SK-N-SH (cell line): ENCODE data around the gene CBFA2T3. TPM values are rescaled to one million over a fixed set of nuclear protein-coding genes. Genes with fewer than 3 reads are reported as not detected.

Source experiments
- CTCF ChIA-PET: fragments of 300-600, 350-600 bp; formaldehyde crosslinking; extraction: SDS; loops from one replicate; lab custom pipeline; 2021; lab: Yijun Ruan, JAX
- POLR2A ChIA-PET: fragments of 350-600 bp; sonication (Branson Sonifier 250); formaldehyde crosslinking; extraction: SDS; loops from one replicate; lab custom pipeline; 2020; ENCODE audit warnings: antibody characterized with exemption, inconsistent platforms; lab: Yijun Ruan, JAX
- DNase-seq: peaks from one replicate; pipeline ENCODE4 v3.0.0; 2012
- H2AFZ ChIP-seq: fragments of 200-600 bp; sonication (generic); 2 replicates; pipeline ENCODE4 v1.8.1; 2016; ENCODE audit warnings: antibody characterized with exemption, mild to moderate bottlenecking, low read depth
- H3F3A ChIP-seq: fragments of 200-600 bp; sonication (generic); replicated peaks from 2 replicates; pipeline ENCODE3; 2016; ENCODE audit warnings: antibody characterized with exemption, mild to moderate bottlenecking; ENCODE audit not compliant: insufficient read depth
- H3K27ac ChIP-seq, 2 experiments: fragments of 200-500 bp in 1 of 2; fragments of 200-600 bp in 1 of 2; sonication (Bioruptor generic) in 1 of 2; sonication (generic), shearing (Covaris generic) in 1 of 2; 2 replicates each; pipeline versions ENCODE4 v1.5.1 to v1.6.1; 2014 to 2016; ENCODE audit warnings: low read depth in 2 of 2, inconsistent platforms in 1 of 2, low read length in 1 of 2, mild to moderate bottlenecking in 1 of 2, mixed read lengths in 1 of 2
- H3K27me3 ChIP-seq: fragments of 200-600 bp; sonication (generic), shearing (Covaris generic); 2 replicates; pipeline ENCODE4 v1.6.1; 2016; ENCODE audit warnings: mixed run types; ENCODE audit not compliant: insufficient read depth
- H3K36me3 ChIP-seq, 2 experiments: fragments of 200-500 bp in 1 of 2; fragments of 200-600 bp in 1 of 2; sonication (Bioruptor generic) in 1 of 2; sonication (generic) in 1 of 2; replicated peaks in 1 of 2; 2 replicates each; pipeline versions ENCODE3 to v1.5.1; 2014 to 2016; ENCODE audit warnings: low read length in 1 of 2, mild to moderate bottlenecking in 1 of 2; ENCODE audit not compliant: insufficient read depth in 2 of 2, control insufficient read depth in 1 of 2
- H3K4me1 ChIP-seq, 2 experiments: fragments of 200-500 bp in 1 of 2; fragments of 200-600 bp in 1 of 2; sonication (Bioruptor generic) in 1 of 2; sonication (generic), shearing (Covaris generic) in 1 of 2; 2 replicates each; pipeline versions ENCODE4 v1.5.1 to v1.6.1; 2014 to 2016; ENCODE audit warnings: low read depth in 1 of 2, low read length in 1 of 2, mixed run types in 1 of 2; ENCODE audit not compliant: insufficient read depth in 2 of 2, control insufficient read depth in 1 of 2
- H3K4me2 ChIP-seq: fragments of 200-600 bp; sonication (generic), shearing (Covaris generic); 2 replicates; pipeline ENCODE4 v1.6.1; 2017; ENCODE audit warnings: mixed run types
- H3K4me3 ChIP-seq, 2 experiments: fragments of 200-500 bp in 1 of 2; fragments of 200-600 bp in 1 of 2; sonication (Bioruptor generic) in 1 of 2; sonication (generic), shearing (Covaris generic) in 1 of 2; 2 replicates each; pipeline versions ENCODE4 v1.5.1 to v1.8.1; 2014 to 2016; ENCODE audit warnings: low read depth in 2 of 2, inconsistent platforms in 1 of 2, low read length in 1 of 2, mild to moderate bottlenecking in 1 of 2, mixed read lengths in 1 of 2, moderate library complexity in 1 of 2
- H3K79me2 ChIP-seq: fragments of 200-600 bp; sonication (generic); 2 replicates; pipeline ENCODE4 v1.8.1; 2017; ENCODE audit warnings: mild to moderate bottlenecking; ENCODE audit not compliant: insufficient read depth
- H3K9ac ChIP-seq: fragments of 200-600 bp; sonication (generic); 2 replicates; pipeline ENCODE4 v1.6.1; 2017; ENCODE audit warnings: mixed run types
- H3K9me2 ChIP-seq: fragments of 200-600 bp; sonication (generic); 2 replicates; pipeline ENCODE4 v1.6.1; 2017; ENCODE audit warnings: mixed run types
- H3K9me3 ChIP-seq: fragments of 200-600 bp; sonication (generic); 2 replicates; pipeline ENCODE4 v1.6.1; 2017; ENCODE audit warnings: mixed run types, mild to moderate bottlenecking, moderate library complexity
- H4K20me1 ChIP-seq: fragments of 200-600 bp; sonication (generic); 2 replicates; pipeline ENCODE4 v1.6.1; 2017; ENCODE audit warnings: mild to moderate bottlenecking, mixed run types; ENCODE audit not compliant: insufficient read depth
- CHD2 ChIP-seq: fragments of 150-350 bp; IDR thresholded peaks from 2 replicates; pipeline ENCODE4 v1.6.1; 2018; ENCODE audit warnings: low read length; ENCODE audit not compliant: partially characterized antibody
- ELF1 ChIP-seq: IDR thresholded peaks from 2 replicates; pipeline ENCODE4 v1.4.0; 2012
- EP300 ChIP-seq, 2 experiments: IDR thresholded peaks; 2 replicates each; pipeline versions ENCODE4 v1.4.0 to v1.6.1; 2012; ENCODE audit warnings: borderline replicate concordance in 1 of 2, low read depth in 1 of 2, low read length in 1 of 2
- EZH2phosphoT487 ChIP-seq: fragments of 200-600 bp; sonication (generic); IDR thresholded peaks from 2 replicates; pipeline ENCODE4 v1.6.1; 2017; ENCODE audit warnings: low read depth, mixed run types, mild to moderate bottlenecking, antibody characterized with exemption, moderate library complexity, borderline replicate concordance
- GATA2 ChIP-seq: sonication (generic); formaldehyde crosslinking; IDR thresholded peaks from 2 replicates; pipeline ENCODE4 v1.5.0; 2020; ENCODE audit warnings: mild to moderate bottlenecking, missing genetic modification reagents
- MEF2A ChIP-seq: IDR thresholded peaks from 2 replicates; pipeline ENCODE4 v1.4.0; 2012; ENCODE audit warnings: low read depth, borderline replicate concordance
- NRF1 ChIP-seq: IDR thresholded peaks from 2 replicates; pipeline ENCODE4 v1.6.1; 2012; ENCODE audit warnings: low read depth, mild to moderate bottlenecking, low read length
- POLR2AphosphoS5 ChIP-seq: IDR thresholded peaks from 2 replicates; pipeline ENCODE4 v1.6.1; 2012; ENCODE audit warnings: low read depth, low read length
- RCOR1 ChIP-seq: fragments of 150-350 bp; IDR thresholded peaks from 2 replicates; pipeline ENCODE4 v1.6.1; 2017; ENCODE audit warnings: antibody characterized with exemption, low read length
- RFX5 ChIP-seq: IDR thresholded peaks from 2 replicates; pipeline ENCODE4 v1.6.1; 2012; ENCODE audit warnings: mild to moderate bottlenecking, improper control_type of control experiment, low read length
- SIN3A ChIP-seq: IDR thresholded peaks from 2 replicates; pipeline ENCODE4 v1.6.1; 2012; ENCODE audit warnings: low read depth, mild to moderate bottlenecking, low read length, moderate library complexity, borderline replicate concordance
- SMC3 ChIP-seq: IDR thresholded peaks from 2 replicates; pipeline ENCODE4 v1.6.1; 2012; ENCODE audit warnings: low read depth, low read length, improper control_type of control experiment
- TAF1 ChIP-seq: IDR thresholded peaks from 2 replicates; pipeline ENCODE4 v1.6.1; 2012; ENCODE audit warnings: low read depth, mild to moderate bottlenecking, low read length, moderate library complexity, borderline replicate concordance
- TEAD4 ChIP-seq: IDR thresholded peaks from 2 replicates; pipeline ENCODE4 v1.4.0; 2012; ENCODE audit warnings: mild to moderate bottlenecking, borderline replicate concordance; ENCODE audit not compliant: insufficient read depth
- WGBS: methylation state at CpG from one replicate; pipeline ENCODE4 v1.1.6; 2017; ENCODE audit warnings: low lambda C conversion rate; 5-methylcytosine and 5-hydroxymethylcytosine counted together
- polyA plus RNA-seq, 3 experiments: library from polyadenylated mRNA; depleted of rRNA; stranded (reverse); fragments of >200 nt; gene quantifications; 2 replicates each; pipeline ENCODE4 v1.2.3, GENCODE V29; 2012
- TF ChIP-seq, protein P1 (sequence below): fragments of 200-600 bp; sonication (generic); IDR thresholded peaks from 2 replicates; pipeline ENCODE4 v1.6.1; 2017; ENCODE audit warnings: antibody characterized with exemption, mild to moderate bottlenecking, moderate library complexity
- TF ChIP-seq, protein P2 (sequence below): IDR thresholded peaks from 2 replicates; pipeline ENCODE4 v1.6.1; 2012; ENCODE audit warnings: mild to moderate bottlenecking, low read depth, low read length, moderate library complexity
- TF ChIP-seq, protein P3 (sequence below): IDR thresholded peaks from 2 replicates; pipeline ENCODE4 v1.4.0; 2012; ENCODE audit warnings: low read depth
- TF ChIP-seq, protein P4 (sequence below): IDR thresholded peaks from 2 replicates; pipeline ENCODE4; 2012

The CBFA2T3 gene
- polyA plus RNA-seq, 1 of the 3 experiments (the other 2 are of a cell fraction), result not detected

DNA sequence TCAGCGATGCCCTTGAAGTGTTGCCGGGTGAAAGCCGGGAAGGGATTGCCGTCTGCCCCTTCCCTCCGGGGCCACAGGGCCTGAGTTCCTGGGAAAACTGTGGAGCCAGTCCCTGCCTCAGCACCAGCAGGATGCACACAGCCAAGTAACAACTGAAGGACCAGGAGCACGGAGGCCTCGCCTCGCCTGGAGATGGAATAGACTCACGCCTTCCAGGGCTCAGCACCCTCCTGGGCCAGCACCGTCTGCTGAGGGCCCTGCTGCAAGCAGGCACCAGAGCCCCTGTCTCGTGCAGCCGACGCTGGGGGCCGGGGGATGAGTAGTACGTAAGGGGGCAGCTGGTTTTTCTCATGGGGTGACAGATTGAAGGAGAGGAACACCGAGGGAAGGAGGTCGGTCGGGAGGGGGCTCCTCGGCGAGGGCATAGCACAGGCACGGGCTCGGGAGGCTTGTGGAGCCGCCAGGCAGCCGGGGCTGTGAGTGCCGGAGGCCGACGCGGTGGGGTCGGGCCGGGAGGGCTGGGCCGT lies 6.4 kb downstream of the CBFA2T3 start:
- no peak for DNase-seq
- Histone ChIP-seq H3F3A (no peaks in the 10 kb centered on the region), H3K79me2 (no peaks in the 10 kb centered on the region), H3K9me2 (no peaks in the 10 kb centered on the region), H3K9ac (no peak overlapping the region), H3K36me3 (no peaks in the 10 kb centered on the region), H3K9me3 (no peaks in the 10 kb centered on the region), H2AFZ (no peak overlapping the region), H4K20me1 (no peaks in the 10 kb centered on the region), H3K27ac (no peak overlapping the region), H3K4me1 (no peaks in the 10 kb centered on the region; a peak in 1 of 4 replicates), H3K4me3 (no peak overlapping the region), H3K4me2 (no peak overlapping the region), H3K27me3 (peaks cover 9% of the 10 kb centered on the region; the same call in 1 of the 2 replicates)
- 62% methylated on average over 21 of the region's 31 CpGs for WGBS
- CTCF ChIA-PET, result interaction anchor here (1.1 to 1.4 kb wide), 2 partner anchors 27 to 197 kb away, joined by 3 to 4 read pairs; no protein-coding TSS in a partner anchor
- POLR2A ChIA-PET, result no interaction called here
- TF ChIP-seq RFX5 (no peak), NRF1 (no peak), RCOR1 (no peak), TEAD4 (no peak)

DNA sequence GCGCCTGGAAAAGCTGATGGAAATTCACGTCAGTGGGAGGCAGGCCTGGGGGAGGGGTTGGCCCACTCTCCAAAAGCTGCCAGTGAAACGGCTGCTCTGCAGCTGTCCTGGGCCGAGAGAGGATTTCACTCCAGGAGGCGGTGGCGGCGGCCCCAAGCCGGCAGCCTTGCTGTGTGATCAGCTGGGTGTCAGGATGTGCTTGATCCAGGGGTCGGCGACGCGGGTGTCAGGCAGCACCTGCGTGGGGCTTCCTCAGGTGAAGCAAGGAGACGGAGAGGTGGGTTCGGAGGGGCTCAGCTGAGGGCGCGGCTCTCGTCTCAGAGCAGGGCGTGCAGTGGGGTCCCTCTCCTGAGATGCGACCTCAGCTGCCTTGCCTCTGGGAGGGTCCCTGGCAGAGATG lies 7.0 kb downstream of the CBFA2T3 start:
- TF ChIP-seq ELF1, result no peak
- TF ChIP-seq CHD2, result no peak
- no peak for TF ChIP-seq TAF1
- TF ChIP-seq GATA2 (CRISPR knock-in tag), result no peak
- no peak for TF ChIP-seq SMC3
- TF ChIP-seq SIN3A, result no peak
- no peak for TF ChIP-seq EZH2phosphoT487
- no peak for TF ChIP-seq POLR2AphosphoS5
- TF ChIP-seq MEF2A, result no peak
- TF ChIP-seq, protein P1, sequence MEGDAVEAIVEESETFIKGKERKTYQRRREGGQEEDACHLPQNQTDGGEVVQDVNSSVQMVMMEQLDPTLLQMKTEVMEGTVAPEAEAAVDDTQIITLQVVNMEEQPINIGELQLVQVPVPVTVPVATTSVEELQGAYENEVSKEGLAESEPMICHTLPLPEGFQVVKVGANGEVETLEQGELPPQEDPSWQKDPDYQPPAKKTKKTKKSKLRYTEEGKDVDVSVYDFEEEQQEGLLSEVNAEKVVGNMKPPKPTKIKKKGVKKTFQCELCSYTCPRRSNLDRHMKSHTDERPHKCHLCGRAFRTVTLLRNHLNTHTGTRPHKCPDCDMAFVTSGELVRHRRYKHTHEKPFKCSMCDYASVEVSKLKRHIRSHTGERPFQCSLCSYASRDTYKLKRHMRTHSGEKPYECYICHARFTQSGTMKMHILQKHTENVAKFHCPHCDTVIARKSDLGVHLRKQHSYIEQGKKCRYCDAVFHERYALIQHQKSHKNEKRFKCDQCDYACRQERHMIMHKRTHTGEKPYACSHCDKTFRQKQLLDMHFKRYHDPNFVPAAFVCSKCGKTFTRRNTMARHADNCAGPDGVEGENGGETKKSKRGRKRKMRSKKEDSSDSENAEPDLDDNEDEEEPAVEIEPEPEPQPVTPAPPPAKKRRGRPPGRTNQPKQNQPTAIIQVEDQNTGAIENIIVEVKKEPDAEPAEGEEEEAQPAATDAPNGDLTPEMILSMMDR, result no peak
- TF ChIP-seq EP300 (IDR thresholded peaks at IDR 0.05; ENCODE audit: borderline replicate concordance in 1 of 2, low read depth in 1 of 2, low read length in 1 of 2), result no peak
- TF ChIP-seq, protein P2, sequence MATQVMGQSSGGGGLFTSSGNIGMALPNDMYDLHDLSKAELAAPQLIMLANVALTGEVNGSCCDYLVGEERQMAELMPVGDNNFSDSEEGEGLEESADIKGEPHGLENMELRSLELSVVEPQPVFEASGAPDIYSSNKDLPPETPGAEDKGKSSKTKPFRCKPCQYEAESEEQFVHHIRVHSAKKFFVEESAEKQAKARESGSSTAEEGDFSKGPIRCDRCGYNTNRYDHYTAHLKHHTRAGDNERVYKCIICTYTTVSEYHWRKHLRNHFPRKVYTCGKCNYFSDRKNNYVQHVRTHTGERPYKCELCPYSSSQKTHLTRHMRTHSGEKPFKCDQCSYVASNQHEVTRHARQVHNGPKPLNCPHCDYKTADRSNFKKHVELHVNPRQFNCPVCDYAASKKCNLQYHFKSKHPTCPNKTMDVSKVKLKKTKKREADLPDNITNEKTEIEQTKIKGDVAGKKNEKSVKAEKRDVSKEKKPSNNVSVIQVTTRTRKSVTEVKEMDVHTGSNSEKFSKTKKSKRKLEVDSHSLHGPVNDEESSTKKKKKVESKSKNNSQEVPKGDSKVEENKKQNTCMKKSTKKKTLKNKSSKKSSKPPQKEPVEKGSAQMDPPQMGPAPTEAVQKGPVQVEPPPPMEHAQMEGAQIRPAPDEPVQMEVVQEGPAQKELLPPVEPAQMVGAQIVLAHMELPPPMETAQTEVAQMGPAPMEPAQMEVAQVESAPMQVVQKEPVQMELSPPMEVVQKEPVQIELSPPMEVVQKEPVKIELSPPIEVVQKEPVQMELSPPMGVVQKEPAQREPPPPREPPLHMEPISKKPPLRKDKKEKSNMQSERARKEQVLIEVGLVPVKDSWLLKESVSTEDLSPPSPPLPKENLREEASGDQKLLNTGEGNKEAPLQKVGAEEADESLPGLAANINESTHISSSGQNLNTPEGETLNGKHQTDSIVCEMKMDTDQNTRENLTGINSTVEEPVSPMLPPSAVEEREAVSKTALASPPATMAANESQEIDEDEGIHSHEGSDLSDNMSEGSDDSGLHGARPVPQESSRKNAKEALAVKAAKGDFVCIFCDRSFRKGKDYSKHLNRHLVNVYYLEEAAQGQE, result no peak
- TF ChIP-seq, protein P3, sequence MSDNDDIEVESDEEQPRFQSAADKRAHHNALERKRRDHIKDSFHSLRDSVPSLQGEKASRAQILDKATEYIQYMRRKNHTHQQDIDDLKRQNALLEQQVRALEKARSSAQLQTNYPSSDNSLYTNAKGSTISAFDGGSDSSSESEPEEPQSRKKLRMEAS, result no peak
- TF ChIP-seq, protein P4, sequence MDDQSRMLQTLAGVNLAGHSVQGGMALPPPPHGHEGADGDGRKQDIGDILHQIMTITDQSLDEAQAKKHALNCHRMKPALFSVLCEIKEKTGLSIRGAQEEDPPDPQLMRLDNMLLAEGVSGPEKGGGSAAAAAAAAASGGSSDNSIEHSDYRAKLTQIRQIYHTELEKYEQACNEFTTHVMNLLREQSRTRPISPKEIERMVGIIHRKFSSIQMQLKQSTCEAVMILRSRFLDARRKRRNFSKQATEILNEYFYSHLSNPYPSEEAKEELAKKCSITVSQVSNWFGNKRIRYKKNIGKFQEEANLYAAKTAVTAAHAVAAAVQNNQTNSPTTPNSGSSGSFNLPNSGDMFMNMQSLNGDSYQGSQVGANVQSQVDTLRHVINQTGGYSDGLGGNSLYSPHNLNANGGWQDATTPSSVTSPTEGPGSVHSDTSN, result no peak

More for the DNA sequence above, 7.0 kb downstream of the CBFA2T3 start:
- POLR2A ChIA-PET, result no interaction called here
- Histone ChIP-seq H3K4me2 (no peak overlapping the region), H3F3A (no peaks in the 10 kb centered on the region), H3K9ac (no peak overlapping the region), H3K4me3 (no peak overlapping the region), H3K9me2 (no peaks in the 10 kb centered on the region), H3K4me1 (no peaks in the 10 kb centered on the region; a peak in 1 of 4 replicates), H3K27ac (no peak overlapping the region), H2AFZ (no peak overlapping the region), H3K36me3 (no peaks in the 10 kb centered on the region), H4K20me1 (no peaks in the 10 kb centered on the region), H3K79me2 (no peaks in the 10 kb centered on the region), H3K27me3 (peaks cover 14% of the 10 kb centered on the region; the same call in 1 of the 2 replicates), H3K9me3 (no peaks in the 10 kb centered on the region)
- no peak for DNase-seq
- CTCF ChIA-PET, result interaction anchor here (1.1 to 1.4 kb wide), 2 partner anchors 27 to 197 kb away, joined by 3 to 4 read pairs; no protein-coding TSS in a partner anchor
- 77% methylated on average over 20 of the region's 20 CpGs for WGBS
